ENCODE measurements around the gene CYP4F12. TPM values are rescaled to one million over a fixed set of nuclear protein-coding genes. Genes with fewer than 3 reads are reported as not detected.
A peak's percentile ranks its signal among the peaks of the same experiment; 100 is the strongest.

CYP4F12 gene, protein sequence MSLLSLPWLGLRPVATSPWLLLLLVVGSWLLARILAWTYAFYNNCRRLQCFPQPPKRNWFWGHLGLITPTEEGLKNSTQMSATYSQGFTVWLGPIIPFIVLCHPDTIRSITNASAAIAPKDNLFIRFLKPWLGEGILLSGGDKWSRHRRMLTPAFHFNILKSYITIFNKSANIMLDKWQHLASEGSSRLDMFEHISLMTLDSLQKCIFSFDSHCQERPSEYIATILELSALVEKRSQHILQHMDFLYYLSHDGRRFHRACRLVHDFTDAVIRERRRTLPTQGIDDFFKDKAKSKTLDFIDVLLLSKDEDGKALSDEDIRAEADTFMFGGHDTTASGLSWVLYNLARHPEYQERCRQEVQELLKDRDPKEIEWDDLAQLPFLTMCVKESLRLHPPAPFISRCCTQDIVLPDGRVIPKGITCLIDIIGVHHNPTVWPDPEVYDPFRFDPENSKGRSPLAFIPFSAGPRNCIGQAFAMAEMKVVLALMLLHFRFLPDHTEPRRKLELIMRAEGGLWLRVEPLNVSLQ
- under 1 TPM in 1 of 2 donors, not detected in 1; 0.61 TPM for total RNA-seq

DNA sequence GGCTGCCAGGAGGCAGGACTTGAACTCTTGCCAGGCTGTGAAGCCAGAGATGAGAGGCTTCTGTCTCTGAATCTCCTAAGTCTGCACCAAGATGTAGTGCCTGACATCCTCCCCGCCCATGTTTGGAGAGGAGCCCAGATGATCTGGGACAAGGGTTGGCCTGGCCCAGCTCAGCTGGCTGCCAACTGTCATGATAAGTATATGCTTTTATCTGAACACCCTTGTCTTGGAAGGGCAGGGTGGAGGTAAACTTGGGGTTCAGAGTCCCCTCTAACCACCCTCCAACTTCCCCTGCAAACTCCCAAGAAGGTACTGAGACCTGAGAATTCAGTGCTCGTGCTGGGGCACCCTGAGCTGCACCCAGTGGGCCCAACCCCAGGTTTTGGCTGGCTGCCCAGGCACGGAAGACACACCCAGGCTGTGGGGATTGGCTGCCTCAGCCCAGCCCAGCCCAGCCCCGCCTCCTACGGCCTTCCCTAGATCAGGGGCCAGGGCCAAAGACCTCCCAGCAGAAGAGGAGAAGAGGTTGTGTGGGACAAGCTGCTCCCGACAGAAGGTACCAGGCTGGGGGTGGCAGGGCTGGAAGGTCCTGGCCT lies at the start of gene CYP4F12:
Gene CYP4F12 (plus strand): TSS at position 508 of the 596 bp plus-strand sequence. CDS start 443 bp downstream, outside the sequence.
- ATAC-seq (replicated peaks): peak; percentile 31
- H3K27ac Mint-ChIP-seq: peak within 1 kb of the TSS; percentile 59

DNA sequence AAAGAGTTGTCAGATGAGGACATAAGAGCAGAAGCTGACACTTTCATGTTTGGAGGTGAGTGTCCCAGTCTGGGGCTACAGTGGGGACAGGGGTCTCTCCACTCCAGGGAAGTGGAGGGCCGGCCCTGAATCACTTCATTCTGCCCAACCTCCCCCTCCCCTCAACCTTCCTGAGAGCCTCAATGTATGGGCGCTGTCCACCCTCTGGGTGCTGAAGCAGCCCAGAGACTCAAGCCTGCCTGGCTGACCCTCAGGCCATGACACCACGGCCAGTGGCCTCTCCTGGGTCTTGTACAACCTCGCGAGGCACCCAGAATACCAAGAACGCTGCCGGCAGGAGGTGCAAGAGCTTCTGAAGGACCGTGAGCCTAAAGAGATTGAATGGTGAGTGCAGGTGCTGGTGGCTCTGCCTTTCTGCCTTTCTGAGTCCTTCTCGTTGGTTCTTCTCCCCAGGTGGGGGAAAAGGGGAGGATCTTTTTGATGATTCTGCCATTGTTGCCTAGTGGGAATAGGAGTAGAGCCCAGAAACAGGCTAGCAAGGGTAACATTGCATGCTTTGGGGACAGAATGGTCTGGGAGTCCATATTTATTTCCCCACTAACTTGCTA lies 49.1 kb upstream of the CYP4F12 start:
- Mint-ChIP-seq H3K9me3 (peaks cover 3% of the 10 kb centered on the region), H3K4me1 (no peaks in the 10 kb centered on the region), H3K27me3 (peaks cover 15% of the 10 kb centered on the region), H3K36me3 (ENCODE audit: low read depth) (no peaks in the 10 kb centered on the region), H3K4me3 (no peak overlapping the region), H3K27ac (no peak overlapping the region)
- no peak for ATAC-seq (replicated peaks)

More for the DNA sequence above, at the start of gene CYP4F12:
- Mint-ChIP-seq H3K4me3 (no peak within 1 kb of the TSS), H3K9me3 (peaks cover 12% of the 10 kb centered on the region), H3K4me1 (peaks cover 11% of the 10 kb centered on the region), H3K27me3 (no peaks in the 10 kb centered on the region), H3K36me3 (ENCODE audit: low read depth) (peaks cover 3% of the 10 kb centered on the region)

DNA sequence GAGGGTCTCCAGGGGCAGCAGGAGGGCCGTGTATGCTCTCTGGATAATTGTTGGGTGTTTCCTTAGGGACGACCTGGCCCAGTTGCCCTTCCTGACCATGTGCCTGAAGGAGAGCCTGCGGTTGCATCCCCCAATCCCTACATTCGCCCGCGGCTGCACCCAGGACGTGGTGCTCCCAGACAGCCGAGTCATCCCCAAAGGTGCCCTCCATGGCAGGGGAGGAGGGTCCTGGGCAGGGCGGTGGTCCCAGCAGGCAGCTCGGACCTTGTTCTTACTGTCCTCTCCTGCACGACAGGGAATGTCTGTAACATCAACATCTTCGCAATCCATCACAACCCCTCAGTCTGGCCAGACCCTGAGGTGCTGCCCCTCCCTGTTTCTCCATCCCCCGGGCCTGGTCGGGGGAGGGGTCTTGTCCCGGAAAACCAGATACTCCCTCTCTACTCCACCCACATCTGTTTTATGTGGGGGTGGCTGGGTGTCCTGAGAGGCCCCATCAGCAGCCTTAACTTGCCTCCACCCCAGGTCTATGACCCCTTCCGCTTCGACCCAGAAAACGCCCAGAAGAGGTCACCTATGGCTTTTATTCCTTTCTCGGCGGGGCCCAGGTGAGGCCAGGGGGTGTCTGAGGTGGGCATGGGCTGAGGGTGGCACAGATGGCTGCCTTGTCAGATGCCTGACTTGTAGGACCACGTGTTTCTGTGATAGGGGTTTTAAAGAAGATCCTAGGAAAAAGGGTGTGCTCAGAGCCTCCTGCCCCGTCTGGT lies 44.5 kb upstream of the CYP4F12 start:
- H3K4me3 Mint-ChIP-seq: no peak overlapping the region
- no peaks in the 10 kb centered on the region for H3K9me3 Mint-ChIP-seq
- no peak for ATAC-seq (replicated peaks)
- H3K36me3 Mint-ChIP-seq (ENCODE audit: low read depth): no peaks in the 10 kb centered on the region
- H3K4me1 Mint-ChIP-seq: no peaks in the 10 kb centered on the region
- H3K27ac Mint-ChIP-seq: no peak overlapping the region
- peaks cover 4% of the 10 kb centered on the region for H3K27me3 Mint-ChIP-seq

DNA sequence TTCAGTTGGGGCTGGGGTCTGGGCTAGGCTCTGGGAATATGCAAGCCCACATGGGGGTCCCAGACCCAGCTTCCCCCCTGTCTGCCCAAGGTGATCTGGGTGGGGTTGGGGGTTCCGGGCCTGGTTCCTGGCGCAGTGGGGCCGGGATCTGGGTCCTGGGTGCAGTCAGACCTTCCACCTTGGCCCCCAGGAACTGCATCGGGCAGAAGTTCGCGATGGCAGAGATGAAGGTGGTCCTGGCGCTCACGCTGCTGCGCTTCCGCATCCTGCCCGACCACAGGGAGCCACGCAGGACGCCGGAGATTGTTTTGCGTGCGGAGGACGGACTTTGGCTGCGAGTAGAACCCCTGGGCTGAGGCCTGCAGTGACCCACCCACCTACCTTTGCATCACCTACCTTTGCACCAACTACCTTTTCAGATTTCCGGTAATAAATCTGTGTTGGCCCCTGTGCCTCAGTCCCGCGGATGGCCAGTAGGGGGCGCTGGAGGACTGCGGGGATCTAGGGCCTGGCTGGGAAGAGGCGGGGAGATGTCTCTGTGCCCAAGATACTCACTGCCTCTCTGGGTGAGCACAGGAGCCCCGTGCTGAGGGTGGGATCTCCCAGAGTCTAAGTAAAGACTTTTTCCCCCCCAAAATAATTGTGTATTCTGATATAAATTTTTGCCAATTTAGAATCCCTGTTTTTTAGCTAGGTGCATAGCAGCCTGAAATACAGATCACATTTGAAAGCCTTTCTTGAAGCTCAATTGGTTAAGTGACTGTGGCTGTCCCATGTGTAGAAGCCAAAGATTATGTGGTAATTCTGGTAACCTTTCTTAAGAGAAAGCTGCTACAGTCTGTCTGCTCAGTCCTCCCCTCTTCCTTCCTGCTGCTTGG lies 43.6 kb upstream of the CYP4F12 start:
- Mint-ChIP-seq H3K27ac (no peak overlapping the region), H3K9me3 (no peaks in the 10 kb centered on the region), H3K4me3 (no peak overlapping the region), H3K36me3 (ENCODE audit: low read depth) (no peaks in the 10 kb centered on the region), H3K27me3 (peaks cover 4% of the 10 kb centered on the region), H3K4me1 (no peaks in the 10 kb centered on the region)
- peak; percentile 97 for ATAC-seq (replicated peaks)

DNA sequence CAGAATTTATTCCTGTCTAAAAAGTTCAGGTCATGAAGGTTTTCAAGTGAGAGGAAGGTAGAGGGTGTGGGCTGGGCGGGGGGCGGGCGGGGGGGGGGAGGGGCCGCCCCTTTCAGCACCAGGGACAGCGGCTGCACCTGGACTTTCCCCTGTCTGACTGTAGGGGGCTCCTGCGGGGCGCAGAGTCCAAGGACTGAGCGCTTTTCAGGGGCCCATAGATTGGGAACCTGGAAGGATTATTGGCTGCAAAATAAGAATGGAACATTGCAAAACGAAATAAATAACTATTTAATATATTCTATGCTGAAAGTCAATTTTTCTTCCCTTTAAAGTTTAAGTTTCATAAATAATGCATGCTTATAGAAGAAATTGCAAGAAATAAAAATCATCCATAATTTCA lies 41.1 kb upstream of the CYP4F12 start:
- H3K27ac Mint-ChIP-seq: no peak overlapping the region
- no peak for ATAC-seq (replicated peaks)
- H3K9me3 Mint-ChIP-seq: no peaks in the 10 kb centered on the region
- H3K4me3 Mint-ChIP-seq: no peak overlapping the region
- H3K36me3 Mint-ChIP-seq (ENCODE audit: low read depth): no peaks in the 10 kb centered on the region
- H3K27me3 Mint-ChIP-seq: no peaks in the 10 kb centered on the region
- H3K4me1 Mint-ChIP-seq: no peaks in the 10 kb centered on the region

DNA sequence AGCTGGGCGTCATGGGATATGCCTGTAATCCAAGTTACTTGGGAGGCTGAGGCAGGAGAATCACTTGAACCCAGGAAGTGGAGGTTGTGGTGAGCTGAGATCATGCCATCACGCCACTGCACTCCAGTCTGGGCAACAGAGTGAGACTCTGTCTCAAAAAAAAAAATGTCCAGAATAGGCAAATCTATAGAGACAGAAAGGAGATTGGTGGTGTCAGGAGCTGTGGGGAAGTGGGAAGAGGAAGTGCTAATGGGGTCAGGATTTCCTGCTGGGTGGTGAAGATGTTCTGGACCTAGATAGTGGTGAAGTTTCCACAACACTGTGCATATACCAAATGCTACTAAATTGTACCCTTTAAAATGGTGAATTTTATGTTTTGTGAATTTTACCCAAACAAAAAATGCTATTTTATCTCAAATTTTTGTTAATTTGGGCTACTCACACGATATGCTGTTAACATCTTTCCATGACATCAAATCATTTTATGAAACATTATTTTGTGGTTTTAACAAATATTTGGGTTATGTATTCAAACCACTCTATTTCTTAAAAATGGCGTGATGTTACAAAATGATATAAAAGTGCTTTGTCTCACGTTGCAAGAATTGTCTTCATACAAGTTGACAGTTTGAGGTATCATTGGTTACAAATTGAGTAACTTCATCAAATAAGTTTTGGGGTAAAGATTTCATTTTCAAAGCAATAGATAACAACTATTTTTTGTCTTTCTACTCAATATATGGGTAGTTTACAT lies 39.6 kb upstream of the CYP4F12 start:
- H3K27me3 Mint-ChIP-seq: peaks cover 3% of the 10 kb centered on the region
- no peak for ATAC-seq (replicated peaks)
- H3K9me3 Mint-ChIP-seq: no peaks in the 10 kb centered on the region
- no peak overlapping the region for H3K27ac Mint-ChIP-seq
- H3K36me3 Mint-ChIP-seq (ENCODE audit: low read depth): no peaks in the 10 kb centered on the region
- H3K4me1 Mint-ChIP-seq: no peaks in the 10 kb centered on the region
- no peak overlapping the region for H3K4me3 Mint-ChIP-seq

DNA sequence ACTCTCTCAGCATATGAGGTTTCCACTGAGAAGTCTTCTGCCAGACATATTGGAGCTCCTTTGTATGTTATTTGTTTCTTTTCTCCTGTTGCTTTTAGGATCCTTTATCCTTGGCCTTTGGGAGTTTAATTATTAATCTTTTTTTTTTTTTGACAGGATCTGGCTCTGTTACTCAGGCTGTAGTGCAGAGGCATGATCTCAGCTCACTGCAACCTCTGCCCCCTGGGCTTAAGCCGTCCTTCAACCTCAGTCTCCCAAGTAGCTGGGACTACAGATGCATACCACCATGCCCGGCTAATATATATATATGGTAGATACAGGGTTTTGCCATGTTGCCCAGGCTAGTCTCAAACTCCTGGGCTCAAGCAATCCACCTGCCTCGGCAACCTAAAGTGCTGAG lies 38.8 kb upstream of the CYP4F12 start:
- Mint-ChIP-seq H3K9me3 (no peaks in the 10 kb centered on the region), H3K4me1 (no peaks in the 10 kb centered on the region), H3K27me3 (peaks cover 3% of the 10 kb centered on the region), H3K36me3 (ENCODE audit: low read depth) (no peaks in the 10 kb centered on the region), H3K4me3 (no peak overlapping the region), H3K27ac (no peak overlapping the region)
- ATAC-seq (replicated peaks): no peak

DNA sequence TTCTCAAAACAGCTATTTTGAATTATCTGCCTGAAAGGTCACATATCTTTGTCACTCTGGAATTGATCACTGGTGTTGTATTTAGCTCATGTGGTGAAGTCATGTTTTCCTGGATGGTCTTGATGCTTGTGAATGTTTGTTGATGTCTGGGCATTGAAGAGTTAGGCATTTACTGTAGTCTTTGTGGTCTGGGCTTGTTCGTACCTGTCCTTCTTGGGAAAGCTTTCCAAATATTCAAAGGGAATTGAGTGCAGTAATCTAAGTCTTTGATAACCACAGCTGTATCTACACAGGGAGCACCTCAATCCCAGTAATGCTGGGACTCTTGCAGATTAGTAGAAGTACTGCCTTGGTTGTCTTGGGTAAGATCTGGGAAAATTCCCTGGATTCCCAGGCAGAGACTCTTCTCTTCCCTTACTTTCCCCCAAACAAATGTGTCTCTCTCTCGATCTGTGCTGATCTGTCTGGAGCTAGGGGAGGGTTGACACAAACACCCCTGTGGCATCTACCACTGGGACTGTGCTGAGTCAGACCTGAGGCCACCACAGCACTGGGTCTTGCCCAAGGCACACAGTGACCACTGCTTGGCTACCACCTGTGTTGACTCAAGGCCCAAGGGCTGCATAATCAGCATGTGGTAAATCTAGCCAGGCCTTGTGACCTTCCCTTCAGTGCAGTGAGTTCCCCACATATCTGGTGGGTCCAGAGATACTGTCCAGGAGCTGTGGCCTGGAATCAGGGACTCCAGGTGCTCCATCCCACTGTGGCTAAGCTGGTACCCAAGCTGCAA lies 37.7 kb upstream of the CYP4F12 start:
- no peak overlapping the region for H3K27ac Mint-ChIP-seq
- no peak overlapping the region for H3K4me3 Mint-ChIP-seq
- H3K36me3 Mint-ChIP-seq (ENCODE audit: low read depth): no peaks in the 10 kb centered on the region
- no peaks in the 10 kb centered on the region for H3K4me1 Mint-ChIP-seq
- ATAC-seq (replicated peaks): no peak
- peaks cover 3% of the 10 kb centered on the region for H3K27me3 Mint-ChIP-seq
- no peaks in the 10 kb centered on the region for H3K9me3 Mint-ChIP-seq

DNA sequence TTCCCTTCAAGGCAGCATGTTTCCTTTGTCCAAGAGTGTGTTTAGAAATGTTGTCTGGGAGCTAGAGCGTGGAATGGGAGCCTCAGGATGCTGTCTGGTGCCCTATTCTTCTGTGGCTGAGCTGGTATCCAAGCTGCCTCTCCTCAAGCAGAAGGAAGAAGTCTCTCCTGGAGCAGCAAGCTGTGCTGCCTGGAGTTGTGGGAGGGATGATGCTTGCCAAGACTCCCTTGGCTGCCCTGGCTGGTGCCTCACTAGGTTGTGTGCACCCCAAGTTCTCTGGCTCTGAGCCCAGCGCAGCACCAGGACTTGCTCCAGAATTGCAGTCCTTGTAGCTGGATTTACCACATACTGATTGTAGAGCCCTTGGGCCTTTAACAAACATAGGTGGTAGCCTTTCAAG lies 36.9 kb upstream of the CYP4F12 start:
- ATAC-seq (replicated peaks): no peak
- Mint-ChIP-seq H3K4me3 (no peak overlapping the region), H3K27ac (no peak overlapping the region), H3K27me3 (peaks cover 3% of the 10 kb centered on the region), H3K36me3 (ENCODE audit: low read depth) (no peaks in the 10 kb centered on the region), H3K4me1 (no peaks in the 10 kb centered on the region), H3K9me3 (no peaks in the 10 kb centered on the region)

DNA sequence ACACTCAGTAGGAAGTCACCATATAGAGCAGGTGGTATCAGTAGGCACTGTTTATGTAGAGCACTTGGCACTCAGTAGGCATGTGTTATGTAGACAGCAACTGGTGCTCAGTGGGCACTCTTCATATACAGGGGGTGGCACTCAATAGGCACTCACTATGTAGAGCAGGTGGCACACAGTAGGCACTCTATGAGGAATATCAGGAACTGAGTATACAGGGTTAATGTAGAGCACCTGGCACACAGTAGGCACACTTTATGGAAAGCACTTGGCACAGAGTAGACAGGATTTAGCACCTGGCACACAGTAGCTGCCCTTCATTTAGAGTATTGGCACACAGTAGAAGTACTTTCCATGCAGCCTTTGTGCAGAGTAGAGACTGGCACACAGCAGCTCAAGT lies 33.3 kb upstream of the CYP4F12 start:
- Mint-ChIP-seq H3K27ac (no peak overlapping the region), H3K36me3 (ENCODE audit: low read depth) (no peaks in the 10 kb centered on the region), H3K4me3 (no peak overlapping the region), H3K9me3 (no peaks in the 10 kb centered on the region), H3K4me1 (no peaks in the 10 kb centered on the region), H3K27me3 (peaks cover 8% of the 10 kb centered on the region)
- no peak for ATAC-seq (replicated peaks)

DNA sequence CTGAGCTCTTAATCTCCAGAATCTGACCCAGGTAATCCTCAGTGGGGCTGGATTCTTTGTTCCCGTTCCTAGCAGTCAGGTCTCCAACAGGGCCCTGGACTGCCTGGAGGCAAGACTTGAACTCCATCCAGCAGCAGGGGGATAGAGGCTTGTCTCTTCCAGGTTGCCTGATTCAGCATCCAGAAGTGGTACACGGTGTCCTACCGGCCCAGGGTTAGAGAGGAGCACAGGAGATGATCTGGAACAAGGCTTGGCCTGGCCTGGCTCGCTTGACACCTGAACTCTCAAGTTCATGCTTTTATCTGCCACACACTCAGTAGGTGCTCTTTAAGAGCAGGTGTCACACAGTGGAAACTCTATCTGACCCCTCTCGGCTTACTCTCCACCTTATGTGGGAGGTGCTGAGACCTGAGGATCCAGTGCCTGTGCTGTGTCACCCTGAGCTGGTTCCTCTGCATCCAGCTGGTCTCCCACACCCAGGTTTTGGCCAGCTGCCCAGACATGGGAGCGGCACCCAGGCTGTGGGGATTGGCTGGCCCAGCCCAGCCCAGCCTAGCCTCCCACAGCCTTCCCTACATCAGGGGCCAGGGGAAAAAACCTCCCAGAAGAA lies 32.5 kb upstream of the CYP4F12 start, which contains the start of gene CYP4F3:
Gene CYP4F3 (plus strand): TSS at position 604 of the 610 bp plus-strand sequence. CDS start 519 bp downstream, outside the sequence.
- H3K27me3 Mint-ChIP-seq: peaks cover 8% of the 10 kb centered on the region
- no peak within 1 kb of the TSS for H3K27ac Mint-ChIP-seq
- H3K4me1 Mint-ChIP-seq: no peaks in the 10 kb centered on the region
- no peak for ATAC-seq (replicated peaks)
- H3K9me3 Mint-ChIP-seq: no peaks in the 10 kb centered on the region
- no peak within 1 kb of the TSS for H3K4me3 Mint-ChIP-seq
- H3K36me3 Mint-ChIP-seq (ENCODE audit: low read depth): no peaks in the 10 kb centered on the region
